Activated CD4-positive, alpha-beta T cell treated with anti-CD3 and anti-CD28 coated beads, Interleukin-2, Interleukin-6, amounts not matched to agents 100 ng/mL and 50 ng/mL, durations not matched to agents 16 hours and 8 hours (primary cell): ENCODE data around the gene RNASE7.
A peak's percentile ranks its signal among the peaks of the same experiment; 100 is the strongest.

Experiments used
- DNase-seq: peaks from one replicate; pipeline ENCODE4 v3.0.0-alpha.2; 2020

RNASE7 gene

DNA sequence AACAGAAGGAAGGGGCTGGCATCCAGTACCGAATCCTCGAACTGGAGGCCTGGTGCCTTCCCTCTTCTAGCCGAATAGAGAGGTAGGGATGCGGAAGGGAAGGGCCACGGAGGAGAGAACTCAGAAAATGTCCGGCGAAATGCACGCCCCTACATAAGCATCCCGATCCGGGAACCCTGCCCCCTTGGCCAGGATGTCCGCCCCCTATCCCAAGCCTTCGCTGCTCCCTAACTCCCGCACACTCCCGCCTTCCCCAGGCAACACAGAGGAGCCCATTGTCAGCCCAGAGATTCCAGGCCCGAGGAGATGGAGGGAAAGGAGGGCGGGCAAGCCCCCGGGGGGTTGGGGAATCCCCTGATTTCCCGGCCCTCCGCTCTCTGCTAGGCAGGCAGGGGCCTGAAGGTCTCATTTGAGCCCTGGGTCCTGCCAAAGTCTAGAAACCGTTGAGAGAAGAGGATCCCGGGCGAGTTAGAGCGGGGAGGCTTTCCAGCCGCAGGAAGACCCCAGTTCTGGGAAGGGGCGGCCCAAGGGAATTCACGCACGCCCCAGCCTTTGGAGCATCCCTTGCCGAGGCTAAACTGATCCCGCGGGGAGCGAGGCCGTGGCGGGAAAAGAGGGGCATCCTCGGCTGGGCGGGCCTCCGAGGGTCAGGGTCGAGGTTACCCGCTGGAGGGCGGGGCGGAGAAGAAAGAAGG, 27.4 kb downstream of the RNASE7 start:
- no peak for DNase-seq

DNA sequence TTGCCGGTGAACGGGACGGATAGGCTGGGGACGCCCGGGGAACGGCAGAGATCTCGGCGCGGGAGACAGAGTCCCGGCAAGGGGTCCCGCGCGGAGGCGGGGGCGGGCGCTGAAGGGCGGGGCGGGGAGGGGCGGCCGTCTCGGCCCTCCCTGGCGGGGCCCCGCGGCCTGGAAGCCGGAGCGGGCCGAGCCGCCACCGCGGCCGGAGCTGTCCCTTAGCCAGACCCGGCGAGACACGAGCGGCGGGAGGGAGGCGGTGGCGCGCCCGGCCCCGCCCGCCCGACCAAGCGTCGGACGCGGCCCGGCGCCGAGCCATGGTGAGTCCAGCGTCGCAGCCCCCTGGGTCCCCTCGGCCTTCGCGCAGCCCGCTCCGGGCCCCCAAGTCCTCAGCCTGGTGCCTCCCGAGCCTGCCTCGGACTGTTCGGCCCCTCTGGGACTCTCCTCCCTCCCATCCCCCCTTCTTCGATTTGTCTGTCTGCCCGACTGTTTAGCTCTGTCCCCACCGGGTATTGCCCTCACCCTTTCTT, 28.0 kb downstream of the RNASE7 start, which contains the start of gene ARHGEF40:
Gene ARHGEF40 (plus strand): TSS at position 222 of the 527 bp plus-strand sequence. CDS start 93 bp downstream, at position 315.
- DNase-seq: no peak

DNA sequence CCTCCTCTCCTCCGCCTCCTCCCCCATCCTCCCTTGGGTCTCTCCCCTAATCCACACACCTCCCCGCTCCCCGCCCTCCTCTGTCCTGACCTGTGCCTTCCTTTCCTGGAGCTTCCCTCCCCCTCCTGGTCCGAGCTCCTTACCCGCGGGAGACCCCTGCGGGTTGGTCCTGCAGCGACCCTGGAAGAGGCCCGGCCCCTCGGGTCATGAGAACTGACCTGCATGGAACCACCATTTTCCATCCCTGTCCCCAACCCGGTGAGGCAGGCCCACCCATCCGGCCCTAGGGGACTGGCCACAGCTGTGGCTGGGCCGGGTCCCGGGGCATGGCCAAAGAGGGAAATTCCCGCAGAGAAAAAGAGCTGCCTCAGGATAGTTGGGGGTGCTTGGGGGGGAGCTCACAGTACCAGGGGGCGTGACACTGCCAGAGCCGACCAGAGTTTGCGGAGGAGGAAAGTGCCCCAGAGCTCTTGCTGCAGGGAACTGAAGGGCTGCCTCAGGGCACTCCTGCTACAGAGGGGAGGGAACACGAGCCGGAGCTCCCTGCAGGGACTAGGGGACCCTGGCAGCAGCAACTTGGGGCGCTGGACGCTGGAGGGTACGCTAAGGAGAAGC, 28.6 kb downstream of the RNASE7 start:
- no peak for DNase-seq

DNA sequence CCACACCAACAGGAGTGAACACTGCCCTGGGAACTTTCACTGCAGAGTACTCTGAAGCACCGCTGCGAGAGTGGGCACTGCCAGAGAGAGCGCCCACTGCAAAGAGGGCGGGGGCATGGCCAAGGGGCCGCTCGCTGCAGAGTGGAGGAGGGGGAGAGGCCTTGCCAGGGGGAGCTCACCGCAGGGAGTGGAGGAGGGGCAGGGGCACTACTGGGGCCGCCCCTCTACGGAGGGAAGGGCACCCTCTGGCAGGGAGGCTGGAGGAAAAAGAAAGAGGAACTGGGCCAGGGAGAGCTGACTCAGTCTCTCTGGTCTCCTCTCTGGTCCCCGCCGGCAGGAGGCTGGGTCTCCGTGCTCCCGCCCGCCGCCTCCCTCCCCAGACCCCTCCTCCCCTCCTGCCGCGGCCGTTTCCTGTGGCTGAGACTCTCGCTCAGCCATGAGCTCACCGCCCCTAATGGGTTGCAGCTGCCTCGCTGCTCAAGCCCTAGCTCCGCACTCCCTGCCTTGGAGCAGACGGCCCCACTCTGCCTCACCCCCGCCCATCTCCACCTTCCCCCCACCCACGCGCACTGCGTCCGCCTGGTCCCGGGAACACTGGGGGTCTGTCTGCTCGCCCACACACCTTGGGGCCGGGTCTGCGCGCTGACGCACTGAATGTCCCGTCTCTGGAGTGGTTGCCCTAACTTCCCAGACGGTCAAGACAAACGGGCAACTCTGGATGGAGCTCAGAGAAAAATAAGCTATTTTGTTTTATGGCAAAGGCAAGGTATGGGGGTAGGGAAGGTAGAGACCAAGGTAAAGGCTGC, 29.3 kb downstream of the RNASE7 start:
- DNase-seq: peak; percentile 69

DNA sequence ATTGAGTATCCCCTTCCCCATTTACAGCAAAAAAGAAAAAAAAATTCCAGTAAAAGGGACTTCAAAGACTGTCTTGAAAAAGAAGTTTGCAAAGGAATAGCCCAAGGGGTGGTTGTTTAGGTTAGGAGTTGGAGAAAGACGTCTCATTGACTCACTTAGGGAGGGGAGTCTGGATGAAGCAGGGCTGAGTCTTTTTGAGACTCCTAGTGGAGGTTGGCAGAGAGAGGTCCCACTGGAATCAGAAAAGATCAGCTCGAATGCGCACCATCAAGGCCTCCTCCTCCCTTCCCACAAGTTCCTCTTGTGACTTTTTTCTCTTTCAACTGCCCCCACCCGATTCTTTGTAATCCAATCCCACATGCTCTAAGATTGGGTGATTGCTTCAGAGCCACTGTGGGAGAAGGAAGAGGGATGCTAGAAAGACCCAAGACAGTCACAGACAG, 29.9 kb downstream of the RNASE7 start:
- DNase-seq: no peak

DNA sequence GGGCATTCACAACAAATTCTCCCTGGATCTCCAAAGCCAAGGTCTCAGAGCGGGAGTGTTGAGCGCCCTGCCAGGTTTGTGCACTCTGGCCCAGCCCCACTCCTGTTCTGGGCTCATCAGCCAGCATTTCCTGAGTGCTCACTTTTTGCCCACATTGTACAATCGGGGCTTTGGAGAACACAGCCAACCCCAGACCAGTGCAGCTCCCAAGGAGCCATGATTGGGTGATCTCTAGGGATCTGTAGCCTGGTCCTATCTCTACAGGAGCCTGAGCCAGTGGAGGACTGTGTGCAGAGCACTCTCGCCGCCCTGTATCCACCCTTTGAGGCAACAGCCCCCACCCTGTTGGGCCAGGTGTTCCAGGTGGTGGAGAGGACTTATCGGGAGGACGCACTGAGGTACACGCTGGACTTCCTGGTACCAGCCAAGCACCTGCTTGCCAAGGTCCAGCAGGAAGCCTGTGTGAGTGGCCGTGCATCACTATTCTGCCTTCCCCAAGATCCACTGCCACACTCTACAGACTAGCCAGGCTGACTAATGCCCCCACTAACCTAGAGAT, 30.7 kb downstream of the RNASE7 start:
- no peak for DNase-seq

GRCh38 chr14:21073921-21074320, 31.8 kb downstream of the RNASE7 start:
- no peak for DNase-seq

DNA sequence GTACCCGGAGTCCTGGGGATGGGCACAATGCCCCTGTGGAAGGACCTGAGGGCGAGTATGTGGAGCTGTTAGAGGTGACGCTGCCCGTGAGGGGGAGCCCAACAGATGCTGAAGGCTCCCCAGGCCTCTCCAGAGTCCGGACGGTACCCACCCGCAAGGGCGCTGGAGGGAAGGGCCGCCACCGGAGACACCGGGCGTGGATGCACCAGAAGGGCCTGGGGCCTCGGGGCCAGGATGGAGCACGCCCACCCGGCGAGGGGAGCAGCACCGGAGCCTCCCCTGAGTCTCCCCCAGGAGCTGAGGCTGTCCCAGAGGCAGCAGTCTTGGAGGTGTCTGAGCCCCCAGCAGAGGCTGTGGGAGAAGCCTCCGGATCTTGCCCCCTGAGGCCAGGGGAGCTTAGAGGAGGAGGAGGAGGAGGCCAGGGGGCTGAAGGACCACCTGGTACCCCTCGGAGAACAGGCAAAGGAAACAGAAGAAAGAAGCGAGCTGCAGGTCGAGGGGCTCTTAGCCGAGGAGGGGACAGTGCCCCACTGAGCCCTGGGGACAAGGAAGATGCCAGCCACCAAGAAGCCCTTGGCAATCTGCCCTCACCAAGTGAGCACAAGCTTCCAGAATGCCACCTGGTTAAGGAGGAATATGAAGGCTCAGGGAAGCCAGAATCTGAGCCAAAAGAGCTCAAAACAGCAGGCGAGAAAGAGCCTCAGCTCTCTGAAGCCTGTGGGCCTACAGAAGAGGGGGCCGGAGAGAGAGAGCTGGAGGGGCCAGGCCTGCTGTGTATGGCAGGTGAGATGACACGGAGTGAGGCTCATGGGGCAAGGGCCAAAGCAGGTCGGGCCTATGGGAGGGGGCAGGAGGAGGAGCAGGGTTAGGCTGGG, 32.5 kb downstream of the RNASE7 start:
- no peak for DNase-seq

DNA sequence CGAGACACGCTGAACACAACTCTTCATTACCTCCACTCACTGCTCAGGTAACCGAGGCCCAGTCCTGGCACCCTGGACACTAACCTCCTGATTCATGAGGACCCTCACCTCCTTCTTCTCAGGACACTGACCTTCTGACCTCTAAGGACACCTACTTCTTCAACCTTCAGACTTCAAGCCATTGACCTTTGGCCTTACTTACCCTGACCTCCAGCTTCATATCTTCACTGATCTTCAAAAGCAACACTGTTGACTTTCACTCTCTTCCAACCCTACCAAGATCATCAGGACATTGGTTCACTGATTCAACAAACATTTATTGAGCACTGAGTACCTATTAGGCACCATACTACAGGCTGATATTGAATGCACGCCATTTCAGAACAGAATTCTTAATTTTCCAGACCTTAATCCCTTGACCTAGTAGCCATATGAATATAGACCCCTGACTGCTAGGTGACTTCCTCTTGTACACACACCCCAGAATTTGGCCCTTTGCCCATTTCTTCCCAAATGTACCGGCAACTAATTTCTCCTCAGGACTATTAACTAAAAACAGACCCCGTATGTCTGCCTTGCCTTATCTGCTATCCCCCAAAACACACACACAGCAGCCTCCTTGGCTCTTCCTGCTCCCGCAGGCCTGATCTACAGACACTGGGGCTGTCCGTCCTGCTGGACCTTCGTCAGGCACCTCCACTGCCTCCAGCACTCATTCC, 33.7 kb downstream of the RNASE7 start:
- no peak for DNase-seq

DNA sequence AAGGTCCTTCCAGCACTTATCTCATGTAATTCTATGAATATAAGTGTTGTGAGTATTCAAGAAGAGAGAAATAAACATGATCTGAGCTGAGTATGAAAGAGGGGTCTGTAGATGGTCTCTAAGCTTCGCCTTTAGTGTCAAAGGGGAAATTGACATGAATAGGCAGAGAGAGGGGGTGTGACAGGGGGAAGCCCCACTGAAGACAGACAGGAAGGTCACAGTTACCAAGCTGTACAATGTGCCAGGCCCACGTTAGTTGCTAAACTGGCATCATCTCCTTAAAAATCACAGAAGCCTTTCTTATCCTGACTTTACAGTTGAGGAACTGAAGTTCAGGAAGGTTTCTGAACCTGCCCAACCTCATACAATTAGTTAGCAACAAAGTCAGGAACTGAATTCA, 35.5 kb downstream of the RNASE7 start:
- no peak for DNase-seq

DNA sequence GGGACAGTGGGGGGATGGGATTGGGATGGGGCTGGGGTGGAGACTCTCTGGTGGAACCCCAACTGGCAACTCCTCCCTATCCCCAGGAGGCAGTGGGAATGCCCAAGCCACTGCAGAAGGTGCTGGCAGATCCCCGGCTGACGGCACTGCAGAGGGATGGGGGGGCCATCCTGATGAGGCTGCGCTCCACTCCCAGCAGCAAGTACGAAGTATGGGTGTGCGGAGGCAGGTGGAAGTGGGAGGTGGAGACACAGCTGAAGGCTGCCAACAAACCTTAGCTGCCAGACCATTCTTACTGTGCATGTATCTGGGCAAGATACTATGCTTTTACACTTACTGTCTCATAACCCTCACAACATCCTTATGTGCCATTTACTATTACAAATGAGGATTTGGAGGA, 36.1 kb downstream of the RNASE7 start:
- no peak for DNase-seq

DNA sequence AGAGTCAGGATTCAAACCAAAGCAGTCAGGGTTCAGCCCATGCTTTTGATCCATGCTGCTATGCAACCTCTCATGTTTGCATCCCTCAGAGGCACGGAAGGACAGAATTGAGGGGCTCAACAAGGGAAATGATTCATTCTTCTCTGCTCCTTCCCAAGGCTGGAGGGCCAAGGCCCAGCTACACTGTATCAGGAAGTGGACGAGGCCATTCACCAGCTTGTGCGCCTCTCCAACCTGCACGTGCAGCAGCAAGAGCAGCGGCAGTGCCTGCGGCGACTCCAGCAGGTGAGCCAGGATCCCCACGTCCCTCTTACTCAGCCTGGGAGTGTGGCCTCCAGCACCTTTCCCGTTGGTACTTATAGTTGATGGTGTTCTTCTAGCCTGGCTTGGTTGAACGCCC, 36.6 kb downstream of the RNASE7 start:
- no peak for DNase-seq

DNA sequence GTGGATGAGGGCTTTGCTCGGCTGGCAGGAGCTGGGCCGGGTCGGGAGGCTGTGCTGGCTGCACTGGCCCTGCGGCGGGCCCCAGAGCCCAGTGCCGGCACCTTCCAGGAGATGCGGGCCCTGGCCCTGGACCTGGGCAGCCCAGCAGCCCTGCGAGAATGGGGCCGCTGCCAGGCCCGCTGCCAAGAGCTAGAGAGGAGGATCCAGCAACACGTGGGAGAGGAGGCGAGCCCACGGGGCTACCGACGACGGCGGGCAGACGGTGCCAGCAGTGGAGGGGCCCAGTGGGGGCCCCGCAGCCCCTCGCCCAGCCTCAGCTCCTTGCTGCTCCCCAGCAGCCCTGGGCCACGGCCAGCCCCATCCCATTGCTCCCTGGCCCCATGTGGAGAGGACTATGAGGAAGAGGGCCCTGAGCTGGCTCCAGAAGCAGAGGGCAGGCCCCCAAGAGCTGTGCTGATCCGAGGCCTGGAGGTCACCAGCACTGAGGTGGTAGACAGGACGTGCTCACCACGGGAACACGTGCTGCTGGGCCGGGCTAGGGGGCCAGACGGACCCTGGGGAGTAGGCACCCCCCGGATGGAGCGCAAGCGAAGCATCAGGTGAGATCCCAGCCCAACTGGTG, 39.5 kb downstream of the RNASE7 start:
- no peak for DNase-seq

GRCh38 chr14:21083565-21084325, 41.6 kb downstream of the RNASE7 start:
- DNase-seq: no peak

- DNase-seq: no peak
Observed at GRCh38 chr14:21084396-21084795, 42.2 kb downstream of the RNASE7 start.

GRCh38 chr14:21084998-21085853, 43.1 kb downstream of the RNASE7 start:
- DNase-seq: no peak

DNA sequence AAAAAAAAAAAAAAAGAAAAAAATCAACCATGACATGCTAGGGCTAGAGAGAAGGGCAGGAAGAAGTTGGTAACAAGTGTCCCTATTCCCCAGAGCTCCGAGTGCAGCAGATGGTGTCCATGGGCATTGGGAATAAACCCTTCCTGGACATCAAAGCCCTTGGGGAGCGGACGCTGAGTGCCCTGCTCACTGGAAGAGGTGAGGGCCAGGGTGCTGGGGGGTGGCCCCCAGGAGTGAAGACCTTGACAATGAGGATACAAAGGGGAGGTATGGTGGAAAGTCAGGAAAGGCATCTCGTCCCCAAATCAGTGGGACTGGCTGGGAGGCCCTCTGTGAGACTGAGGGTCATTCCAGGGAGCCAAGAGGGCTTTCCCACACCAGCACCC, 44.7 kb downstream of the RNASE7 start:
- DNase-seq: no peak

DNA sequence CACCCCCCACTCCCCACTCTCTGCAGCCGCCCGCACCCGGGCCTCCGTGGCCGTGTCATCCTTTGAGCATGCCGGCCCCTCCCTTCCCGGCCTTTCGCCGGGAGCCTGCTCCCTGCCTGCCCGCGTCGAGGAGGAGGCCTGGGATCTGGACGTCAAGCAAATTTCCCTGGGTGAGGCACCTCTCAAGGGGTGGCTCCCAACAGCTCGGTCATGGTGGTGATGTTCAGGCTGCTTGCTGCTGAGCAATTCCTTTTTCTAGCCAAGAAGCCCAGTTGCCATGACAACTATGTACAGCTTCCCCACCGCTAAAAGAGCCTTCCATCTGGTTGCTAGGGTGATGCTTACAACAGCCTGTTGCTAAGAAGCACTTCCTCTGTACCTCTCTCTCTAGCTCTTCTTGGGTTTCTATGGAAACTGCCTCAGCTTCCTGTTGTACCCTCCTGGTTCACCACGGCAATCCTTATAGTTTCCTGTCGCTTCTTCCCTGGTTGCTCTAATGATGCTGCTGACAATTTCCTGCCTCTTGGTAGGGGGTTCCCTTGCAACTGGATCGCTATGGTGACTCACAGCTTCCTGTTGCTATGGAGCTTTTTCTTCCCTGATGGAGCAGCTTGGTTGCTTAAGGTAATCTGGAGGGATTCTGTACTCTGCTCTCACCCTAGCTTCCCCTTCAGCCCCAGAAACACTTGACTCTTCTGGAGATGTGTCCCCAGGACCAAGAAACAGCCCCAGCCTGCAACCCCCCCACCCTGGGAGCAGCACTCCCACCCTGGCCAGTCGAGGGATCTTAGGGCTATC, 45.3 kb downstream of the RNASE7 start:
- DNase-seq: peak; percentile 76
